HG03280 (cell line): ENCODE measurements around the gene BHMT2.

ENCODE experiments used
- ATAC-seq: cut with Tn5 transposase; IDR thresholded peaks from one replicate; pipeline ENCODE4 v1.9.1; 2021; ENCODE audit warnings: mild to moderate bottlenecking, moderate library complexity; ENCODE audit not compliant: unreplicated experiment

Gene BHMT2

DNA sequence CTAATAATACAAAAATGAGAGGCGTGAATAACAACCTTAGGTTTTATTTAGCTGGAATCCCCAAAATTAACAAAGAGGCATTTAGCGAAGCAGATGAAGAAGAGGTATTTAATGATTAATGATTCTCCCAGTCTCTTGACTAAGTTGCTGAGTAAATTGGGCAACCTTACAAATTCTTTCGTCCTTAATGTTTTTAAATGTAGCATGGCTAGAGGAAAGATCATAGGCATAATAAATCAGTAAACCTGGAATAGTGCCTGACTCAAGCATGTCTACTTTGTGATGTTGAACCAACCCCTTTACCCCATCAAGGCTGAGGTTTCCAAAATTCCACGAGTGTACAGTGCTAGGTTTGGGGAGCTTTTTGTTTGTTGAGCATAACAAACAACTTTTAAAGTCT lies 49.9 kb downstream of the BHMT2 start:
- no peak for ATAC-seq

DNA sequence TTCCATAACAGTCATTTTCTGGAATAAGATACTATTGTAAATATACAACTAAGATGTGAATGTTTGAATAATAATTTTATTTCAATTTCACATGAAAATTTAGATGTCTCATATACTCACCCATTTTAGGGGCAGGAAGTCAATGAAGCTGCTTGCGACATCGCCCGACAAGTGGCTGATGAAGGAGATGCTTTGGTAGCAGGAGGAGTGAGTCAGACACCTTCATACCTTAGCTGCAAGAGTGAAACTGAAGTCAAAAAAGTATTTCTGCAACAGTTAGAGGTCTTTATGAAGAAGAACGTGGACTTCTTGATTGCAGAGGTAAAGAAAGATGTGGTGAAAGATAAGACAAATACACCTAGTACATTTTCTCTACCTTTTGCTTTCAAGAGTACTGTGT lies 50.7 kb downstream of the BHMT2 start:
- no peak for ATAC-seq

DNA sequence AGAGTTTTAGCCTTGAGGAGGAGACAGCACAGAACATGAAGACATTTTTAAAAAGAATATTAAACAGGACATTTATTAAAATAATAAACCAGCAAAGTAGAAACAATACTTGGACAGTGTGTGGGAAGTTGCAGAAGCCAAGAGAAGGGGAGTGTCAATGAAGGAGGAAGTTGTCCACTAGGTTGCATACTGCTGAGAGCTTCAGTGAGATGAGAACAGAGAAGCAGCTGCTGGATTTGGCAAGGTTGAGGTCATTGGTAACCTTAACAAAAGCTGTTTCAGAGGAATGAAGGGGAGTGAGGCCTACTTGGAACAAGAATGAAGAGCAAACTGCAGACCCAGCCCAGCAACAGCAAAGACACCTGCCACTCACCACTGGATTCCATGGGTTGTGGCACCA lies 53.4 kb downstream of the BHMT2 start:
- no peak for ATAC-seq

DNA sequence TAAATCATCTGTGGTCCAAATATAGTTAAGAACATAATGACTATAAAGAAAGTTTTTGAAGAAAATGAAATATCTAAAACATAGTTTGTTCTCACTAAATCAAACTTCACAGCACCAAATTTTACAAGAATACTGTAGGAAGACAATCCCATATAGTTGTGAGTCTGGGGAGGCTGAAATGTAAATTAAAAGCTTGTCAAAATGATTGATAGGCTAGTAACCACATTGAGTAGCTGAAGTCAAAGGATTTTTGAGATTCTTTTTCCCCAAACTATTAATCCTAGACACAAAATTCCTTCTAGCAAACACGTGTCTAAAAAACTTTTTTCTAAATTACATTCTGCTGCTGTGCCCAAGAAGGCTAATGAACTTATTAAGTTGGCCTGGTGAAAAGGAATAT lies 55.0 kb downstream of the BHMT2 start:
- ATAC-seq = no peak

DNA sequence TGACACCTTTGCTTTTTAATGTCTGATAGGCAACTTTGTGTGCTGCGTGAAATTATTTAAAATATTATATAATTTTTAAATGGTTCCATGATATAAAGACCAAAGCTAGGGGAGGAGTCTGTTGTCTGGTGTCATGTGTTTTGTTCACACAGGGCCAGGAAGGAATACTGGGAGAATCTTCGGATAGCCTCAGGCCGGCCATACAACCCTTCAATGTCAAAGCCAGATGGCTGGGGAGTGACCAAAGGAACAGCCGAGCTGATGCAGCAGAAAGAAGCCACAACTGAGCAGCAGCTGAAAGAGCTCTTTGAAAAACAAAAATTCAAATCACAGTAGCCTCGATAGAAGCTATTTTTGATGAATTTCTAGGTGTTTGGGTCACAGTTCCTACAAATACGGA lies 61.2 kb downstream of the BHMT2 start:
- no peak for ATAC-seq

DNA sequence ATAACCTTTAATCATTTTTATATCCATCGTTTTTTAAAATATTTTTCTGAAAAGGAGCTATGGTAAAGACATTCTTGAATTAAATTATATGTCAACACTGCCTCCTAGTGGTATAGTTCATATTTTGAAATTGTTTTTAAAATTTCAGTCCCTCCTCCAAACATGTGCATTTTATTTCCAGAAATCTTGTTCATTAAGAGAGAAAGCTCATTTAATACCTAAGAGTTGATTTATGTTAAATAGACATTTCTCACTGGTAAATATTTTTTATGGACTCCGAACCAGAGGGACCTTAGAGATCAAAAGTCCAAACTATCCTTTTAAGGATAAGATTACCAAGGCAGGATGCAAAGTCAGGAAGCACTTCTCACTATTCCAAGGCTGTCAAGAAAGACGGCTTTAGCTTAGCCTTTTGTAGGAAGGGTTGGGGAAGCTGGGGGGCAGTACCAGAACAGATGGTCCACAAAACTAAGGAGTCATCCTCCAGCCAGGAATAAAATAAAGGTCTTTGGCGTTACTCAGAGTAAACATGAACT lies 63.6 kb downstream of the BHMT2 start:
- no peak for ATAC-seq

DNA sequence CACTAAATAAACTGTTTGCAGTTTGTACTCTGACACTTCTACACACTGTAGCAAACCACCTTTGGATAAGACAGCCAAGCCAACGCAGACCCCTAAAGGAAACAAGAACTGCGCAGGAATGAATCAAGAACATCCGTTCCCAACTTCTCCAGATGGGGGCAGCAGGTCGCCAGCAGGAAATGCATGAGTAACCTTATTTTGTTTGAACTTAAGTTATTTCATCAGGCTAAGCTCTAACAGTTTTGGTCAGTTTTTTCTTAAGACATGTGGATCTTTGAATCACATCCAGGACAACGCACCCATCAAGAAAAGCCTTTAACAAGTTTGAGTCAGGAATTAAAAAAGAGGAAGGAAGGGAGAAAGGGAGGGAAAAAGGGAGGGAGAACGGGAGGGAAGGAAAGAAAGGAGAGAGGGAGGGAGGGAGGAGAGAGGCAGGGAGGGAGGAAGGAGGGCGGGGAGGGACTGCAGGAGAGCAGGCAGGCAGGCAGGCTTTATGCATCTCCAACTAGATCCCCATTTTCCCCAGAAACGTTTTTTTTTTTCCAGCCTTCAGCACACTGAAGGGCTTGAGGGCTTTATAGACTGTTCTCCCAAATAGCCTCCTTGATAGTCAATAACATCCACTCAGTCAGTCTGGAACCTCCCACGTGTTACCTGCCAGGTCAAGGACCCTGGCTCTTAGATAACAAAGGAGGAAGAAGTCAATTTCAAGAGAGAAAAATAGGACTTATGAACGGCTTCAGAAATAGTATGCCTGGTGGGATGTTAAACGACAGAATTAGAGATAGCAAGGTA lies 64.3 kb downstream of the BHMT2 start:
- no peak for ATAC-seq

DNA sequence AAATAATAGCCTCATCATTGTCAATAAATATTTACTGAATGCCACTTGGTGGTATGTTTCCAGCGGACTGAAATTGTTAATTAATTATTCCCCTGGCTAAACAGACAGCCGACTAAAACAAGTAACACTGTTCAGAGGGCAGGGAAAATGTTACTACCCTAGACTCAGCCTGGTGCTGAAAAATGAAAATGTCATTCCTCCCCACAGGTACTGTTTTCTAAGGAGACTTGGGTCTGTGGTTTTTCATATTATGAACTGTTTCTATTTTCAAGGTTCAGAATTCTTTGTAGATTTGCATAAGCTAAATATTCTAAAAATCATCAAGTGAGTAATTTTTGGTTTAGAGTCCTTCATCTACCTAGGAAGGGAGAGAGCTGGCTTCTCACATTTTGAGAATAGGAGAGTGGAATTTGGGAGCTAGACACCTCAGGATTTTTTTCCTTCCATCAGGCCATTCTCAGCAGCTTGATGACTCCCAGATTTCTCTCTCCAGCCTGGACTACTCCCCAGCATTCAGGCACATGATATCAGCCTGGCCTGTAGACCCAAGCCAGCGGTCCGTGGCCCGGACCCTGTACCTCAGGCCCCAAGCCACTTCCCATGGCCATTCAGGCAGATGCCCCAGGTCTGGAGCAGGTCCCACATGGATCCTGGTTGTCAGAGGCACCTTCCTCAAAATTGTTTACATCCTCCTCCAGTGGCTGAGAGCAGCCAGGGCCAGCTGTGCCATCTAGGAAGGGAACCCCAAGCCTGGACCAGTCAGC lies 66.4 kb downstream of the BHMT2 start:
- no peak for ATAC-seq

DNA sequence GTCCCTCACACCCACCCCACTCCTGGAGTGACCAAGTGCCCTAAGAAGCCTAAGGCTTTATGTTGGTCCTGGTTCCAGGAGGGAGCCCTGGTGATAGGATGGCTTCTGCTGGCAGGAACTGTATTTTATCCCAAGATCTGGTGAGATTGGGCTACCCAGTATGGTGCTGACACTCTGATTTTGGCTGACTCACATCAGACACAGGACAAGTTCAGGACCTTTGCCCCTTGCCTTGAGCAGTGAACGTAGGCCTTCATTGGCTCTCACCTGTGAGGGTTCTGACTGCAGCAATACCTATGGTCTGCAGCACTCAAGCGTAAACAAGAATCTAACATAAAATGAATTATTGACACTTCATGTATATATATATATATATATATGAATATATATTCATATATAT lies 67.1 kb downstream of the BHMT2 start:
- ATAC-seq = no peak
